GM19395 (cell line): ENCODE results near the gene ABLIM3.

Experiments used
- ATAC-seq: cut with Tn5 transposase; IDR thresholded peaks from one replicate; pipeline ENCODE4 v1.9.1; 2021; ENCODE audit warnings: mild to moderate bottlenecking, moderate library complexity; ENCODE audit not compliant: unreplicated experiment

The ABLIM3 gene

DNA sequence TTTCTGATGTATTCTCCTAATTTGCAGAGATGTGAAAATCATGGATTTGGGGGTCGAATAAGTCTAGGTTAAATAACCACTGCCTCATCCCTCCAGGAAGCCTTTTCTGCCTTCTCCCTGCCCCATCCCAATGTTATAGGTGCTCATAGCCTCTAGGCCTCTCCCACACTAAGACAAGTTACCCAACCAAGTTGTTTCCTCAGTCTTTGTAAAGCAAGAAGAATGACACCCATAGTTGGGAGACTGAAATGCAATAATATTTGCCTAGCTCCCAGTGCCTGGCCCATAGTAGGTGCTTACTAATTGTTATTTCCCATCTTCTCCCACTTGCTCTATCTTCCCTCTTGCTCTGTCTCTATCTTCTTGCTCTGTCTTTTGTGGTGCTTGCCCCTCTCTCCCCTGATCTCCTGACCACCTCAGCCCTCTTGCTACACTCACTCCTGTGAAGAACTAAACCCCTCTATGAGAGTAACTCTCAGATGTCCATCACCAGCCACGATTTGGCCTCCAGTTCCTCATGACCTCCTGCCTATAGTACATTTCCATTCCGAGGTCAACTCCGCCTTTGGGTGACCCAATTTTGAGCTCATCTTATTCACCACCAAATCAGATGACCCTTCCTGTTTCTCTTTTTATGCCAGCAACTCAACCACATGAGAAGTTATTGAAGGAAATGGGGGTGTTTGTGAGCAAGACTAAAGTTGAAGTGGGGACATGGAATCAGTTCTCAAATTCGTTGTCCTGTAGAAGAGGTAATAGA is 137.3 kb downstream of the ABLIM3 start:
- ATAC-seq = no peak

- no peak for ATAC-seq
Measured at GRCh38 chr5:149279661-149280060, 138.4 kb downstream of the ABLIM3 start.

DNA sequence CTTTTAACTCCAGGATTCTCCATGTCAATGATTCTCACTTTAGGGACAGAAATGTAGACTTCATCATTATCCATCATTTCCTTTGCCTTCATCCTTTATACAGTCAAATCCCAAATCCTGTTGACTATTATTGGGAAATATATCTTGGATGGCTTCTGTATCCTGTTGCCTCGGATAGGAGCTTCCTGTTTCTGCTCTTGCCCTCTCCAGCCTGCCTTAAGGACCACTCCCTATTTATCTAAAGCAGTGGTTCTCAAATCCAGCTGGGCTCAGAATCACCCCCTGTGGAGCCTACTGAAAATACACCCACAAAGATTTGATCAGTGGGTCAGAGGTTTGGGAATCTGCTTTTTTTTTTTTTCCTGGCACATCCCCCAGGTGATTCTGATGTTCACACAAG is 138.8 kb downstream of the ABLIM3 start:
- ATAC-seq = no peak

DNA sequence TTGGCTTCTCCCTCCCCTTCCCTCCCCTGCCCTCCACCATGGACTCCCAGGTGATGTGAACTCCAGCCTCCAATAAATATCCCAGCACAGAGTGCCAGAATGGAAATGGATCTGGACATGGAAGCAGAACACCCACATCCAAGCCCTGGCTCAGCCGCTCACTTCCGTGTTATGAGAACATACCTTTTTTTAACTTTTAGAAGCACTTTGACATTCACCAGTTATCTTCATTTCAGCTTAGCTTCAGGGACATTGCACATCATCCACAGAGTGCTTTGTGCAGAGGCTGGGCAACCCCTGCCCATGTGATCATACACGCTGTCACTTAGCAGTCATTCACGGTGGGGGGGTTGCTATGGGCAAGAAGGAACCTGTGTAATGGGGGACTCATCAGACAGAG is 139.5 kb downstream of the ABLIM3 start:
- no peak for ATAC-seq

DNA sequence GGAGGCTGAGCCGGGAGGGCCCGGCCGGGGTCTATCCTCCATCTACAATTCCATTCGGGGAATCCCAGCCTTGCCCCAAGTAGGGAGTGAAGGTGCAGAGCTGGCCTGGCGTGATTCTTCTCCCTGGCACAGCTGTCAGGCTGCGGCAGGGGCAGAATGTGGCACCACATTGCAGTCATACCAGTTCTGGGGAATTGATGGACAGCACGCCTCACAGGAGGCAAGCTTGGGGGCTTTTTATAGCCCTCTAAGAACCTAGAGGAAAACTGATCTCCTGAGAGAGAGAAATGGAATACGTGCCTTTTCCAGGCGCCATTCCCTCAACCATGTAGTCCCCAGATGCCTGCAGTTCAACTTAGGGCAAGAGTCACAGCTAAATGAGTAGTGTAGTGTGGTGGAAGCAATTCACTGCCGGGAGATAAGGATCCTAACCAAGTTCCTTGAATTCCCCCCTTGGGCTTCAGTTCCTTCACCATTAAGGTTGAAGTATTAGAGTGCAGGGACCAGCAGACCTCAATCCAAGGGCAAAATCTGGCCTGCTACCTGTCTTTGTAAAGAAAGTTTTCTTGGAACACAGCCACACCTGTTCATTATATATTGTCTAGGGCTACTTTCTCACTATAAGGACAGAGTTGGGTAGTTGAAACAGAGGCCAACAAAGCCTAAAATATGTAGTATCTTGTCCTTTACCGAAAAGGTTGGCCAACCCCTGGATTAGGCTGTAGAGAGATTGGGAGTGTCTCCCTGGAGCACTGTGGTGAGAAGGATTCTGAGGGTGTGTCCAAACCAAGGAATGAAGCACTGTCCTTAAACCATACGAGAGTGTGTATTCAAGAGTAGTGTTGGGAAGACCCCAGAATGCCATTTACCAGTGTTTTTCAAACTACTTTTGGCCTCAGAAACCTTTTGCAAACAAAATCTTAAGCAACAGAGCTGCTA is 141.0 kb downstream of the ABLIM3 start:
- no peak for ATAC-seq

DNA sequence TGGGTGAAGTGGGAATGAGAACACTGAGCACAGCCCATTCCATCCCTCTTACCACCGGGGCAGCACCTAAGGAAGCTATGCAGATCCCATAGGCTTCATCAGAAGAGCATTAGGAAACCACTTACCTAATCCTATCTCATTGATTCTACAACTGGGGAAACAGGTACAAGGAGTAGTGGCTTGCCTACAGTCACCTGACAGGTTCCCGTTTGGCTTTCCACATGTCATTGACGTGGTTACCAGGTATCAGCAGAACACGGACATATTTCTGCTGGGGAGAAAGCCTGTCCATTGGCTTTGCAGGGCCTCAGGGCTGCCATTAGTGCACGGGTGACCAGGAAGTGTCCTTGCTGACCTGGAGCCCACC is 141.7 kb downstream of the ABLIM3 start:
- ATAC-seq = no peak

- no peak for ATAC-seq
Measured at GRCh38 chr5:149283626-149284480, 142.6 kb downstream of the ABLIM3 start.

GRCh38 chr5:149284501-149284900 is 143.2 kb downstream of the ABLIM3 start:
- no peak for ATAC-seq

GRCh38 chr5:149285153-149285552 is 143.9 kb downstream of the ABLIM3 start:
- ATAC-seq = no peak

DNA sequence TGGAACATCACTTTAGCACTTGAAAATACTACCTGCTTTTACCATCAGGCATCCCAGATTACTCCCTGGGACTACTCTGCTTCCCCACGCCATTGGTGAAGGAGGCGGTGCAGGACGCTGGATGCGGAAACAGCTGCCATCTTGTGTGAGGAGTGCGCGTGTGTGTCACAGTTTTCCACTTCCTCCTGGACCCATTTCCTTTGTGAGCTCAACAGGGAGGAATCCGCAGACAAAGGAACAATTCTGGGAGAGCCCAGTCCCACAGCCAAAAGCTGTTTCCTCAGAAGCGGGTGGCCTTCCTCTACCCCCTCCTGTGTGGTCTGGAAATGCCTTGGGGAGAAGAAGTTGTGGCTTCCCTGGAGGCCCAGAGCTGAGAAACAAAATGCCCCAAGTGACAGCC is 147.1 kb downstream of the ABLIM3 start:
- no peak for ATAC-seq

DNA sequence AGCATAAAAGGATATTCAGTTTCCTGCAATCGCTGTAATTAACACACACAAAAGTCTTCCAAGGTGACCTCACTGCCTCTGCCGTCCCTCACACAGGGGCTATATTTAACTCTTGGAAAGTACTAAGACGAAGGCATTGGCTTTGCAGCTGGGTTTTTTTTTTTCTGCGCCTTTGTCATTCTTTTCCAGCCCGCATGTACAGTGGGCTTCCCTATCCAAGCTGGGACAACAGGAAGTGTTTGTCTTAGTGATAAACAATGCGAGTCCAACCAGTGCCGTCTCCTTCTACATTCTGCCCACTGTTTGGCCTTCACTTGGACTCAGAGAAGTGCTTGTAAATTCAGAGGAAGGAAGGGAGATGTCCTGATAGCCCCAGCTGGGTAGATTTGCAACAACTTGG is 148.0 kb downstream of the ABLIM3 start:
- no peak for ATAC-seq

DNA sequence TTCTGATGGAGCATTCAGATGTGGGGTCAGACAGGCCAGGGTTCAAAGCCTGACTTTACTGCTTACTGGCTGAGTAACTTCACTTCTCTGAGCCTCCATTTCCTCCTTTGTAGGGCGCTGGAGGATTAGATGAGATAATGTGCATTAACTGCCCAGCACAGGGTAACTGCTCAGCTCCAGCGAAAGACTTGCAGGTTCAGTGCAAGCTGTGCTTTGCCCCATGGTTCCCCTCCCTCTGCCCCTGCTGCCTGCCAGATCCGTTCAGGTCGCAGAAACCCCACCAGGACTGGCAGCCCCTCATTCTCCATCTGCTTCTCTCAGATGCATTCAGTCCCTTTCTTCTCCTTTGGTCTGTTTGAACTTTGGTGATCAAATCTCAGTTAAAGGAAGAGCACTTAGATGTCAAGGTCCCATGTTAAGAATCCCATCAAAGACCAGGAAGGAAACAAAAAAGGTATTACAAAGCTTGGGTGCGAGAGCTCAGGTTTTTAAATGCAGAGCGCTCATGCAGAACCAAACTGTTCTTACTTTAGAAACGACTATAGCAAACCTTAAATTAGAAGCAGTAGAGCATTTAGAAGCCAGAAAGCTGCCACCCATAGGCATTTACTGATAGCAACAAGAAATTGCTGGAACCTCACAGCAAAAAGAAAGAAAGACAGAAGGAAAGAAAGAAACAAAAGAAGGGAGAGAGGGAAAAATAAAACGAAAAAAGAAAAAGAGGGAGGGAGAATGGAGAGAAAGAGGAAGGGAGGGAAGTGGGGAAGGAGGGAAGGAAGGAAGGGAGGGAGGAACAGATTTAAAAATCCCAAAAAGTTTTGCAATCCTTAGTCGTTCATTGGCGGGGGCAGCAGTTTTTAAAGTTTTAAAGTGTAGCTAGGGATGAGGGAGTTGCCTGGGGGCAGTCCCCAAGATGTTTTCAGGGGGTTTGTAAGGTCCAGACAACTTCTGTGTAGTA is 153.9 kb downstream of the ABLIM3 start:
- no peak for ATAC-seq

- ATAC-seq = no peak
Measured at GRCh38 chr5:149297340-149298025, 156.2 kb downstream of the ABLIM3 start.

DNA sequence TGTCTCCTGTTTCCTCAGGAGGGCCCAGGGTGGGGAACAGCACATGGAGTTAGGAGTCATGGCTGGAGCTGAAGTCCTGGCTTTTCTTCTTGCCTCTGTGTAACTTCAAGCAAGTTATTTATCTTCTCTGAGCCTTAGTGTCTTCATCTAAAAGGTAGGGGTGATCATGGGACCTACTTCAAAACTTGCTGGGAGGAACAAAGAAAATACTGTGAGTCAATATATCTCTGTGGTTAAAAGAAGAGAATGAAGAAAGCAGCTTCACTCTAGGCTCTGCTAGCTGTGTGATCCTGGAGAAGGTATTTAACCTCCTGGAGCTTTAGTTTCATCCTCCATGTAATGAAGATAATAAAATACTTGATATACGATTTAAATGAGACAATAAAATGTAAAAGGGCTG is 156.9 kb downstream of the ABLIM3 start:
- ATAC-seq = no peak

- ATAC-seq = no peak
Measured at GRCh38 chr5:149298842-149299404, 157.6 kb downstream of the ABLIM3 start.

DNA sequence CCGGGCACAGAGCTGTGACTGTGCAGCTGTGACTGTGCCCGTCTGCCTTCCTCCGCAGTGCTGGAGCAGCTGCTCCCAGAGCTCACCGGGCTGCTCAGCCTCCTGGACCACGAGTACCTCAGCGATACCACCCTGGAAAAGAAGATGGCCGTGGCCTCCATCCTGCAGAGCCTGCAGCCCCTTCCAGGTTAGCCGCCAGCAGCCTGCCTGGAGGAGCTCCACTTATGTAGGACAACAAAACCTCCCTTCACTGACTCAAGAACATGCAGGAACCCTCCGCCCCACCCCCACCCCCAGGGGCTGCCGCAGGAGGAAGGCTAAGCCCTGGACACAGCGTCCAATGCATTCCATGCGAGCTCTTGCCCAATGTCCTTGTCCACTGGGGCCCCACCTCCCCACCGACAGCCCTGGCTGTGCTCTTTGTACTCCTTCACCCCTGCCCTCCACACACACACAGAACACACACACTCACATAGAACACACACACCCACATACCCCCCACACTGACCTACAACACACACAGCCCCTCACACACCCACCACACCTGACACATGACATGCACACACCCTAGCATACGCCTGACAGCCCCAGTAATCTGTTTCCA is 158.3 kb downstream of the ABLIM3 start:
- no peak for ATAC-seq

DNA sequence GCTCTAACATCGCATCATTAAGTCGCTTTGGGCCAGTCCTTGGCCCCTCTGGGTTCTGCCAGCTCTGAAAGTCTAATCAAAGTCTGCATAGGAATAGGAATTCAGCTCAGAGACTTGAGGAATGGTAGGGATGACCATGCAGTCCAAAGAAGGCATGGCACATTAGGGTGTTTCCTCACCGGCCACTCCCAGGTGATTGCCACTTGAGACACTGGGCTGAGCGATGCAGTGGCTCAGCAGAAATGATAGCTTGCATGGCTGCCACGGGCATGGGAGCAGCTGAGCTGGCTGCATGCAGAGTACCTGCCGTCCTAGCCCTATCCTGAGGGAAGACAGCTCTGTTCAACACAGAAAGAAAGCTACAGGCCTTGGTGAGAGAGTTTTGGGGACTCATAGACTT is 159.1 kb downstream of the ABLIM3 start:
- no peak for ATAC-seq

DNA sequence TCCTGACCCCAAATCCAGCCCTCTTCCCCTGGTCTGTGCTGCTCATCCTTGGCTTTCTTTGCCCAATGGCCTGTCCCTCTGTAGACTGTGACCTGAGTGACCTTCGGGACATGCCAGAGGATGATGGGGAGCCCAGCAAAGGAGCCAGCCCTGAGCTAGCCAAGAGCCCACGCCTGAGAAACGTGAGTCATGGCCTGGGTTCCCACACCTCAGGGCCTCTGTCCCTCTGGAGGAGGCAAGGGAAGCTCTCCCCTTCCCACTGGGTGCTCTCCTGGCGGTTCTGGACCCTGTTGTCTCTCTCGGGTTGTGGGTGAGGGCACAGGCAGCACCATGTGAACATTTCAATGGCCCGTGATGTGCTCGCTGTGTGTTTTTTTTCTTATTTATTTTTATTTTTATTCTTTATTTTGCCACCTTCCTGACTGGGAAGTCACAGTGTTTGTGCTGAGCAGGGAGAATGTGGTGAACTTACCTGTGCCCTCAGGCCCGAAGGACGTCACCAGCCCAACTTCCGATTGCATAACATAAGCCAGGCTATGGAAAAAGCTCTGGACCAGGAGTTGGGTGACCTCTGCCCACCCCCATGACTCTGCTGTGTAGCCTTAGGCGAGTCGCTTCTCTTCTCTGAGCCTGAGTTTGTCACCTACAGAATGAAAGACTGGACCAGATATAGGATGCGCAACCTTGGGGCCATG is 159.9 kb downstream of the ABLIM3 start:
- no peak for ATAC-seq
